Measurements from ENCODE around the gene DRD2.

DRD2 gene

GRCh38 chr11:113460469-113460868 is 14.7 kb downstream of the DRD2 start:
- TF ChIP-seq CTCF (conservative IDR thresholded peaks at IDR 0.05) (no peak), ZFX (IDR thresholded peaks at IDR 0.05) (no peak)
- H3K27ac ChIP-seq, result no peak overlapping the region

GRCh38 chr11:113458189-113458588 is 17.0 kb downstream of the DRD2 start:
- TF ChIP-seq CTCF (conservative IDR thresholded peaks at IDR 0.05), result no peak
- TF ChIP-seq ZFX (IDR thresholded peaks at IDR 0.05), result no peak

GRCh38 chr11:113457784-113458183 is 17.4 kb downstream of the DRD2 start:
- H3K27ac ChIP-seq, result no peak overlapping the region
- no peak for TF ChIP-seq ZFX (IDR thresholded peaks at IDR 0.05)
- TF ChIP-seq CTCF (conservative IDR thresholded peaks at IDR 0.05), result no peak

More at GRCh38 chr11:113458189-113458588, 17.0 kb downstream of the DRD2 start:
- no peak overlapping the region for H3K27ac ChIP-seq

- no peak overlapping the region for H3K27ac ChIP-seq
Measured at GRCh38 chr11:113454455-113454854, 20.7 kb downstream of the DRD2 start.

GRCh38 chr11:113449743-113450142 is 25.5 kb downstream of the DRD2 start:
- TF ChIP-seq ZFX (IDR thresholded peaks at IDR 0.05), result no peak
- no peak for TF ChIP-seq CTCF (conservative IDR thresholded peaks at IDR 0.05)
- no peak overlapping the region for H3K27ac ChIP-seq

More at GRCh38 chr11:113454455-113454854, 20.7 kb downstream of the DRD2 start:
- TF ChIP-seq ZFX (IDR thresholded peaks at IDR 0.05) (no peak), CTCF (conservative IDR thresholded peaks at IDR 0.05) (no peak)

GRCh38 chr11:113448316-113448677 is 26.9 kb downstream of the DRD2 start:
- no peak for TF ChIP-seq CTCF (conservative IDR thresholded peaks at IDR 0.05)
- TF ChIP-seq ZFX (IDR thresholded peaks at IDR 0.05), result no peak
- H3K27ac ChIP-seq, result no peak overlapping the region

- TF ChIP-seq ZFX (IDR thresholded peaks at IDR 0.05), result no peak
- H3K27ac ChIP-seq, result no peak overlapping the region
Measured at GRCh38 chr11:113447621-113448315, 27.4 kb downstream of the DRD2 start.

- H3K27ac ChIP-seq, result no peak overlapping the region
- TF ChIP-seq ZFX (IDR thresholded peaks at IDR 0.05) (no peak), CTCF (conservative IDR thresholded peaks at IDR 0.05) (no peak)
Measured at GRCh38 chr11:113446938-113447337, 28.3 kb downstream of the DRD2 start.
